Choroid plexus epithelial cell (primary cell): ENCODE results near the gene ZC3H12C.

Experiments used
- DNase-seq: peaks from one replicate; pipeline ENCODE4 v3.0.0-alpha.2; 2010; ENCODE audit warnings: low read depth
- H3K4me3 ChIP-seq: 2 replicates; pipeline ENCODE4 v1.5.1; 2011; ENCODE audit warnings: low read depth, mild to moderate bottlenecking, control low read depth, low read length, moderate library complexity
- CTCF ChIP-seq: conservative IDR thresholded peaks from 2 replicates; pipeline ENCODE4 v1.5.1; 2011; ENCODE audit warnings: low read depth, mild to moderate bottlenecking, control low read depth, inconsistent platforms, low read length, moderate library complexity

Gene ZC3H12C

GRCh38 chr11:110092515-110093406, at the start of gene ZC3H12C:
TSS of gene ZC3H12C (plus strand) at chr11:110093392. CDS start at chr11:110093412, 20 bp downstream.
- peak; percentile 44 for TF ChIP-seq CTCF
- peak within 1 kb of the TSS; percentile 74 for H3K4me3 ChIP-seq
- peak; percentile 92 for DNase-seq

DNA sequence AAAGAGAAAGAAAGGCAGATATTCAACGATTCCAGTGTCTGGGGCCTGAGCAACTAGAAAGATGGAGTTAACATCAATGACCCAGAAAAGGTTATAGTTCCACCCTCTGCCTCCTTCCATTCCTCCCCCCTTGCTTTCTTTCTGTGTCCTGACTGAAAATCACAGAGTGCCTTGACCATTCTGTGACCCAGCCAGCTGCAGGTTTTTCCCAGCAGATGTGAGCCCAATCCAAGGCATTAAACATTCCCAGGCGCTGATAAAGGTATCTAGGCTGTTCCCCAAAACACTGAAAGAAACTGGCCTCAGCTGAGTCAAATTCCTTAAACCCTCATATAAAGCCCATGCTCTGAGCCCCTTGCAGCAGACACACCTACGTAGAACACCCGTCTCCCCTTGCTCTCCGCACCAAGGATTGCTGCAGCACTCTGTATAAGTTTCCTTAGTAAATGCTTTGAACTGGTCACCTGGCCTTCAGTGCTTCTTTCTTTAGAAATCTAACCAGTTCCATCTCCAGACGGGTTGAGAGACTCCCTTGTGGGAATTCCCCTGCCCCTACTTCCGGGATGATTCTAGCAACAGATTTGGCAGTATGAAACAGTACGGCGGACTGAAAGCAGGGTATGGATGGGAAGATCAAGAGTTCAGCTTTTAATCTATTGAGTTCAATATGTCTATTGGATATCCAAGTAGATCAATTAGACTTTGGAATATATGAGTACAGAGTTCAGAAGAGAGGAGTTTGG, 48.8 kb upstream of the ZC3H12C start:
- DNase-seq = no peak
- H3K4me3 ChIP-seq = no peak overlapping the region
- no peak for TF ChIP-seq CTCF

DNA sequence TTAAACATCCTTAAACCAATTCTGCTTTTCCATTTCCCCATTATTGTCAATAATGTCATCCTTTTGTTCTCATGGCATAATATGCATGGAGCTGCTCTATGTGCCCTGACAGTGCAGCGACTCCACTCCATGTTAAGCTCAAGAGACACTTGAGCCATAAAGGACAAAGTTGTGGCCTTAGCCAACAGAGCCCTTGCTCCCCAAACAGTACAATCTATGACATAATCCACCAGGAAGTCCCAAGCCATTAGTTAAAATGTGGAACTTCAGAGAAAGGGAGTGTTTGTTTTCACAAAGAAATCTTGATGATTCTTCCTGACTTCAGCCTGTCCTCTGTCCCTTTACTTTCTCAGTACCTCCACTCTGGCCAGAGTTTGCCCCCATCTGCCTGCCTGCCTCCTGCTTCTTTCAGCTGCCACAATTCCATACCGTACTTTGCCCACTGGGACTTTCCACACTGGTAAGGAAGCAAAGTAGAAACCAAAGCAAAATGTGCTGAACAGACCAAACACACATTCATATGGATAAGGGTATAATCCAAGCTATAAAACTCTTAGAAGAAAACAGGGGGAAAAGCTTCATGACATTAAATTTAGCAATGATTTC, 46.3 kb upstream of the ZC3H12C start:
- no peak overlapping the region for H3K4me3 ChIP-seq
- TF ChIP-seq CTCF = no peak
- no peak for DNase-seq

DNA sequence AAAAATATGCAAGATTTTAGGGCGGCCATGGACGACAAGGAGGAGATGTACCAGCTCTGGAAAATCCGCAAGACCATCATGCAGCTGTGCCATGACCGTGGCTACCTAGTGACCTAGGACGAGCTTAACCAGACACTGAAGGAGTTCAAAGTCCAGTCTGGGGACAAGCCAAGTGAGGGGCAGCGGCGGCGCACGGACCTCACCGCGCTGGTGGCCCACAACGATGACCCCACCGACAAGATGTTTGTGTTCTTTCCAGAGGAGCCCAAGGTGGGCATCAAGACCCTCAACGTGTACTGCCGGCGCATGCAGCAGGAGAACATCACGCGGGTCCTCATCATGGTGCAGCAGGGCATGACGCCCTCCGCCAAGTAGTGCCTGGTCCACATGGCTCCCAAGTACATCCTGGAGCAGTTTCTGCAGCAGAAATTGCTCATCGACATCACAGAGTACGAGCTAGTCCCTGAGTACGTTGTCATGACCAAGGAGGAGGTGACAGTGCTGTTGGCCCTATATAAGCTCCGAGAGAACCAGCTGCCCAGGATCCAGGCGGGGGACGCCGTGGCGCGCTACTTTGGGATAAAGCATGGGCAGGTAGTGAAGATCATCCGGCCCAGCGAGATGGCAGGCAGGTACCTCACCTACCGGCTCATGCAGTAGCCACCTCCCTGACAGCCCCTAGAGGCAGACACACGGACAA, 43.5 kb upstream of the ZC3H12C start:
- no peak overlapping the region for H3K4me3 ChIP-seq
- no peak for TF ChIP-seq CTCF

DNA sequence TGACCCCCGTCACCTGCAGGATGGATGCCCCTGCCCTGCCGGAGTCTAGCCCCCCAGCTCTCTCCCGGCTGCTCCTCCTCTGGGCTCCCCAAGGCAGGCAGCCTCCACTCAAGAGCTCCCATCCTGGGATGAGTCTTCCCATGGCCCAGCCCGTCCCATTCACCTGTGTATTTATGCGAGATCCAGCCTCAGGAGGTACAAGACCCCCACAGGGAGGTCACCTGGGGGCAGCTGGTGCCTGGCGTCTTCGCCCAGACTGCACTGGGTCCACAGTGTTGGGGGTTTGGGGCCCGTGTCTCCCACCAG, 43.0 kb upstream of the ZC3H12C start:
- H3K4me3 ChIP-seq = no peak overlapping the region
- no peak for TF ChIP-seq CTCF
- DNase-seq = no peak

More for the DNA sequence above, 43.5 kb upstream of the ZC3H12C start:
- no peak for DNase-seq

DNA sequence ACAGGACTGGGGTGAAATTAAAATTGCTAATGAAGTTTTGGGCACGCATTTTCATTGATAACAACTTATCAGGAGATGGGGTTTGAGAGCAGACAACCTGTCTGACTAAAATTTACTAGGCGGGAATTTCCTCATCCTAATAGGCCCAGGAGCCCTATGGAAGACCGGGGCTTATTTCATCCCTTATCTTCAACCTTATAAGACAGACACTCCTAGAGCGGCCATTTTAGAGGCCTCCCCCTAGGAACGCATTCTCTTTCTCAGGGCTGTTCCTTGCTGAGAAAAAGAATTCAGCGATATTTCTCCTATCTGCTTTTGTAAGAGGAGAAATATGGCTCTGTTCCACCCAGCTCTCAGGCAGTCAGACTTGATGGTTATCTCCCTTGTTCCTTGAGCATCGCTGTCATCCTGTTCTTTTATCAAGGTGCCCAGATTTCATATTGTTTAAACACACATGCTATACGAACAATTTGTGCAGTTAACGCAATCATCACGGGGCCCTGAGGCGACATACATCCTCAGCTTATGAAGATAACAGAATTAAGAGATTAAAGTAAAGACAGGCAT, 39.3 kb upstream of the ZC3H12C start:
- no peak for TF ChIP-seq CTCF
- no peak for DNase-seq
- H3K4me3 ChIP-seq = no peak overlapping the region
